H9 (cell line): ENCODE data around the gene EVPL. TPM values are rescaled to one million over a fixed set of nuclear protein-coding genes. Genes with fewer than 3 reads are reported as not detected.
A peak's percentile ranks its signal among the peaks of the same experiment; 100 is the strongest.

Experiments
- DNase-seq: peaks from one replicate; pipeline ENCODE4 v3.0.0-alpha.2; 2017
- H2AFZ ChIP-seq: one replicate; pipeline ENCODE4 v1.6.1; 2013; ENCODE audit warnings: mild to moderate bottlenecking, low read length, control low read depth, moderate library complexity
- H2AK5ac ChIP-seq: 2 replicates; pipeline ENCODE4 v1.6.1; 2013; ENCODE audit warnings: low read length, control low read depth, mixed read lengths; ENCODE audit not compliant: insufficient read length
- H2BK120ac ChIP-seq: one replicate; pipeline ENCODE4 v1.6.1; 2013; ENCODE audit warnings: low read depth, mild to moderate bottlenecking, low read length, control low read depth, inconsistent platforms; ENCODE audit not compliant: poor library complexity, severe bottlenecking
- H2BK12ac ChIP-seq: 2 replicates; pipeline ENCODE4 v1.6.1; 2013; ENCODE audit warnings: low read length, control low read depth, mixed read lengths, low read depth; ENCODE audit not compliant: insufficient read length
- H2BK15ac ChIP-seq: 2 replicates; pipeline ENCODE4 v1.6.1; 2013; ENCODE audit warnings: low read depth, low read length, control low read depth
- H2BK20ac ChIP-seq: one replicate; pipeline ENCODE4 v1.6.1; 2013; ENCODE audit warnings: low read depth, mild to moderate bottlenecking, low read length, control low read depth, inconsistent platforms; ENCODE audit not compliant: poor library complexity, severe bottlenecking
- H2BK5ac ChIP-seq: 2 replicates; pipeline ENCODE4 v1.6.1; 2013; ENCODE audit warnings: low read length, control low read depth, mixed read lengths; ENCODE audit not compliant: insufficient read length
- H3K14ac ChIP-seq: 2 replicates; pipeline ENCODE4 v1.6.1; 2013; ENCODE audit warnings: low read length, control low read depth; ENCODE audit not compliant: insufficient read depth
- H3K18ac ChIP-seq: 2 replicates; pipeline ENCODE4 v1.6.1; 2013; ENCODE audit warnings: low read depth, mild to moderate bottlenecking, mixed read lengths, low read length, control low read depth; ENCODE audit not compliant: insufficient read length
- H3K23ac ChIP-seq: 2 replicates; pipeline ENCODE4 v1.6.1; 2013; ENCODE audit warnings: low read length, control low read depth, mixed read lengths, low read depth; ENCODE audit not compliant: insufficient read length
- H3K23me2 ChIP-seq: 2 replicates; pipeline ENCODE4 v1.6.1; 2013; ENCODE audit warnings: low read depth, mild to moderate bottlenecking, mixed read lengths, low read length, control low read depth; ENCODE audit not compliant: insufficient read length, poor library complexity, severe bottlenecking
- H3K27ac ChIP-seq: 2 replicates; pipeline ENCODE4 v1.5.1; 2013; ENCODE audit warnings: low read length, control low read depth, mixed read lengths, low read depth; ENCODE audit not compliant: insufficient read length
- H3K27me3 ChIP-seq: 2 replicates; pipeline ENCODE4 v1.6.1; 2013; ENCODE audit warnings: low read length, control low read depth, inconsistent platforms; ENCODE audit not compliant: insufficient read depth
- H3K4ac ChIP-seq: 2 replicates; pipeline ENCODE4 v1.6.1; 2013; ENCODE audit warnings: low read depth, mild to moderate bottlenecking, control low read depth, inconsistent platforms, low read length, moderate library complexity
- H3K4me1 ChIP-seq: 2 replicates; pipeline ENCODE4 v1.6.1; 2013; ENCODE audit warnings: low read length, control low read depth, inconsistent platforms; ENCODE audit not compliant: insufficient read depth
- H3K4me2 ChIP-seq: 2 replicates; pipeline ENCODE4 v1.6.1; 2013; ENCODE audit warnings: low read length, control low read depth, mixed read lengths; ENCODE audit not compliant: insufficient read length, insufficient read depth
- H3K56ac ChIP-seq: 2 replicates; pipeline ENCODE4 v1.6.1; 2013; ENCODE audit warnings: low read depth, mild to moderate bottlenecking, mixed read lengths, low read length, control low read depth; ENCODE audit not compliant: insufficient read length
- H3K79me1 ChIP-seq: 2 replicates; pipeline ENCODE4 v1.6.1; 2013; ENCODE audit warnings: low read depth, mild to moderate bottlenecking, moderate library complexity, low read length, control low read depth, inconsistent platforms; ENCODE audit not compliant: insufficient read depth, poor library complexity, severe bottlenecking
- H3K79me2 ChIP-seq: 2 replicates; pipeline ENCODE4 v1.6.1; 2013; ENCODE audit warnings: low read length, control low read depth, inconsistent platforms; ENCODE audit not compliant: insufficient read depth
- H3K9ac ChIP-seq: 2 replicates; pipeline ENCODE4 v1.6.1; 2013; ENCODE audit warnings: low read length, control low read depth, mixed read lengths; ENCODE audit not compliant: insufficient read length; ENCODE audit errors: extremely low read depth
- H3K9me3 ChIP-seq: one replicate; pipeline ENCODE4 v1.6.1; 2013; ENCODE audit warnings: low read depth, low read length, inconsistent platforms; ENCODE audit not compliant: control insufficient read depth
- H3T11ph ChIP-seq: one replicate; pipeline ENCODE4 v1.6.1; 2013; ENCODE audit warnings: mild to moderate bottlenecking, low read length, control low read depth, inconsistent platforms
- H4K20me1 ChIP-seq: one replicate; pipeline ENCODE4 v1.6.1; 2013; ENCODE audit not compliant: control insufficient read depth, insufficient read length, insufficient read depth
- H4K5ac ChIP-seq: 2 replicates; pipeline ENCODE4 v1.6.1; 2013; ENCODE audit warnings: low read depth, mild to moderate bottlenecking, mixed read lengths, low read length, control low read depth; ENCODE audit not compliant: insufficient read length
- H4K8ac ChIP-seq: replicated peaks from 2 replicates; pipeline ENCODE4 v1.6.1; 2013; ENCODE audit warnings: low read length, control low read depth, mixed read lengths, low read depth; ENCODE audit not compliant: insufficient read length
- H4K91ac ChIP-seq: 2 replicates; pipeline ENCODE4 v1.6.1; 2013; ENCODE audit warnings: low read depth, mild to moderate bottlenecking, moderate library complexity, mixed read lengths, low read length, control low read depth; ENCODE audit not compliant: insufficient read length
- H3K27ac Mint-ChIP-seq, 3 experiments: 2 replicates in 2 of 3; 3 replicates in 1 of 3; pipeline ENCODE4 v1.8.0; 2020 to 2021; ENCODE audit warnings: mixed read lengths in 3 of 3, mild to moderate bottlenecking in 1 of 3, moderate library complexity in 1 of 3
- H3K27me3 Mint-ChIP-seq: 2 replicates; pipeline ENCODE4 v1.8.0; 2021; ENCODE audit warnings: low read depth, mild to moderate bottlenecking, moderate library complexity, mixed read lengths
- H3K36me3 Mint-ChIP-seq, 3 experiments: 2 replicates in 2 of 3; 3 replicates in 1 of 3; pipeline ENCODE4 v1.8.0; 2020 to 2021; ENCODE audit warnings: low read depth in 3 of 3, mixed read lengths in 3 of 3; ENCODE audit not compliant: insufficient read depth in 1 of 3
- H3K4me1 Mint-ChIP-seq, 2 experiments: 2 replicates each; pipeline ENCODE4 v1.8.0; 2020; ENCODE audit warnings: mixed read lengths in 2 of 2
- H3K4me3 Mint-ChIP-seq, 2 experiments: 2 replicates in 1 of 2; 3 replicates in 1 of 2; pipeline ENCODE4 v1.8.0; 2020 to 2021; ENCODE audit warnings: mild to moderate bottlenecking in 2 of 2, mixed read lengths in 2 of 2, moderate library complexity in 1 of 2
- H3K9me3 Mint-ChIP-seq, 2 experiments: 2 replicates in 1 of 2; 3 replicates in 1 of 2; pipeline ENCODE4 v1.8.0; 2020; ENCODE audit warnings: mild to moderate bottlenecking in 2 of 2, mixed read lengths in 2 of 2, moderate library complexity in 1 of 2
- WGBS: extraction: QIAGEN DNeasy Blood & Tissue Kit; methylation state at CpG from one replicate; pipeline ENCODE4 v1.1.7; 2013; ENCODE audit warnings: missing lambda C conversion rate, low lambda C conversion rate, mixed read lengths; ENCODE audit not compliant: insufficient read length; ENCODE audit errors: extremely low coverage; 5-methylcytosine and 5-hydroxymethylcytosine counted together
- total RNA-seq: library from RNA; stranded (reverse); gene quantifications from 2 replicates; pipeline ENCODE4 v1.2.1, GENCODE V29; 2021
- TF ChIP-seq, protein P1 (sequence below): fragments of 200-600 bp; sonication (generic); conservative IDR thresholded peaks from 3 replicates; pipeline ENCODE4 v1.8.0; 2021; ENCODE audit warnings: antibody characterized with exemption, mild to moderate bottlenecking

The EVPL gene
- total RNA-seq, 1 experiment from 2014 or later = 0.48 TPM

GRCh38 chr17:76053246-76054111 is 26.4 kb upstream of the EVPL start:
- Histone ChIP-seq H3K56ac (no peak overlapping the region), H3K79me1 (no peaks in the 10 kb centered on the region), H2BK20ac (no peak overlapping the region), H2AK5ac (no peak overlapping the region), H3T11ph (no peak overlapping the region), H4K8ac (no peak overlapping the region), H3K27me3 (no peaks in the 10 kb centered on the region), H3K4me1 (no peaks in the 10 kb centered on the region), H2BK5ac (no peak overlapping the region), H2BK12ac (no peak overlapping the region), H3K23ac (no peak overlapping the region), H2AFZ (no peak overlapping the region), H3K4ac (no peak overlapping the region), H3K14ac (no peak overlapping the region), H3K9me3 (no peaks in the 10 kb centered on the region), H3K27ac (no peak overlapping the region), H4K91ac (no peak overlapping the region), H4K20me1 (no peaks in the 10 kb centered on the region), H3K79me2 (no peaks in the 10 kb centered on the region), H4K5ac (no peak overlapping the region), H3K23me2 (no peaks in the 10 kb centered on the region), H3K9ac (no peak overlapping the region), H2BK15ac (no peak overlapping the region), H3K4me2 (no peak overlapping the region), H3K18ac (no peak overlapping the region), H2BK120ac (no peak overlapping the region)
- peak overlapping the region in 2 of 3 experiments; percentile 31 to 54; a peak in 2 of 7 replicates for H3K27ac Mint-ChIP-seq
- TF ChIP-seq, protein P1, sequence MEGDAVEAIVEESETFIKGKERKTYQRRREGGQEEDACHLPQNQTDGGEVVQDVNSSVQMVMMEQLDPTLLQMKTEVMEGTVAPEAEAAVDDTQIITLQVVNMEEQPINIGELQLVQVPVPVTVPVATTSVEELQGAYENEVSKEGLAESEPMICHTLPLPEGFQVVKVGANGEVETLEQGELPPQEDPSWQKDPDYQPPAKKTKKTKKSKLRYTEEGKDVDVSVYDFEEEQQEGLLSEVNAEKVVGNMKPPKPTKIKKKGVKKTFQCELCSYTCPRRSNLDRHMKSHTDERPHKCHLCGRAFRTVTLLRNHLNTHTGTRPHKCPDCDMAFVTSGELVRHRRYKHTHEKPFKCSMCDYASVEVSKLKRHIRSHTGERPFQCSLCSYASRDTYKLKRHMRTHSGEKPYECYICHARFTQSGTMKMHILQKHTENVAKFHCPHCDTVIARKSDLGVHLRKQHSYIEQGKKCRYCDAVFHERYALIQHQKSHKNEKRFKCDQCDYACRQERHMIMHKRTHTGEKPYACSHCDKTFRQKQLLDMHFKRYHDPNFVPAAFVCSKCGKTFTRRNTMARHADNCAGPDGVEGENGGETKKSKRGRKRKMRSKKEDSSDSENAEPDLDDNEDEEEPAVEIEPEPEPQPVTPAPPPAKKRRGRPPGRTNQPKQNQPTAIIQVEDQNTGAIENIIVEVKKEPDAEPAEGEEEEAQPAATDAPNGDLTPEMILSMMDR = no peak
- WGBS = no CpG with 5 or more reads among the region's 17 CpGs
- H3K4me3 Mint-ChIP-seq = no peak overlapping the region
- no peak for DNase-seq
- H3K36me3 Mint-ChIP-seq = peaks cover 33 to 76% (median 71%) of the 10 kb centered on the region in 3 experiments; a peak in 6 of 7 replicates
- peaks cover 7 to 15% of the 10 kb centered on the region in 2 experiments for H3K4me1 Mint-ChIP-seq
- no peaks in the 10 kb centered on the region for H3K27me3 Mint-ChIP-seq
- no peaks in the 10 kb centered on the region for H3K9me3 Mint-ChIP-seq
